Activated CD4-positive, alpha-beta T cell treated with anti-CD3 and anti-CD28 coated beads, Interleukin-2, amount 10 ng/mL, durations not matched to agents 24 days and 14 days (primary cell): ENCODE measurements around the gene MIEN1. TPM values are rescaled to one million over a fixed set of nuclear protein-coding genes. Genes with fewer than 3 reads are reported as not detected.
"Not testable (repeated sequence)": the region's sequence is repeated elsewhere in the genome, so short reads cannot be mapped to it uniquely, and the experiment has no call there.

Source experiments
- DNase-seq: peaks from one replicate; pipeline ENCODE4 v3.0.0; 2022
- H3K27ac Mint-ChIP-seq: one replicate; pipeline ENCODE4 v1.8.0; 2022; ENCODE audit warnings: mild to moderate bottlenecking, mixed read lengths
- H3K27me3 Mint-ChIP-seq: one replicate; pipeline ENCODE4 v1.8.0; 2022; ENCODE audit warnings: mixed read lengths
- H3K36me3 Mint-ChIP-seq: one replicate; pipeline ENCODE4 v1.8.0; 2022; ENCODE audit warnings: low read depth, mild to moderate bottlenecking, mixed read lengths
- H3K4me1 Mint-ChIP-seq: one replicate; pipeline ENCODE4 v1.8.0; 2021; ENCODE audit warnings: mixed read lengths
- H3K4me3 Mint-ChIP-seq: one replicate; pipeline ENCODE4 v1.8.0; 2022; ENCODE audit warnings: mild to moderate bottlenecking, moderate library complexity, mixed read lengths
- H3K9me3 Mint-ChIP-seq: one replicate; pipeline ENCODE4 v1.8.0; 2021; ENCODE audit warnings: mixed read lengths
- intact Hi-C: fragments of 100-400 bp; cut with micrococcal nuclease; formaldehyde crosslinking; loops from one replicate; pipeline ENCODE4 v1.15.1; 2023
- total RNA-seq: library from RNA; stranded (reverse); gene quantifications from 2 replicates; pipeline ENCODE4 v1.2.3, GENCODE V29; 2022

The MIEN1 gene
- total RNA-seq, 1 donor from 2014 or later, result 29.8 TPM

- Mint-ChIP-seq H3K36me3 (no peaks in the 10 kb centered on the region), H3K4me3 (peak overlapping the region; percentile 75), H3K9me3 (no peaks in the 10 kb centered on the region), H3K4me1 (peaks cover 36% of the 10 kb centered on the region), H3K27ac (peak overlapping the region; percentile 89), H3K27me3 (no peaks in the 10 kb centered on the region)
- intact Hi-C loops, result loop anchor here (5.0 to 10.0 kb wide), 2 partner anchors 65 to 172 kb away; partner anchors contain the start of genes LRRC3C, ORMDL3 and PGAP3
- DNase-seq, result no peak
These were observed 22.0 kb upstream of the MIEN1 start for GRCh38 chr17:39752241-39752881.

- no peaks in the 10 kb centered on the region for H3K27me3 Mint-ChIP-seq
- H3K9me3 Mint-ChIP-seq, result no peaks in the 10 kb centered on the region
- no peaks in the 10 kb centered on the region for H3K36me3 Mint-ChIP-seq
- H3K27ac Mint-ChIP-seq, result no peak overlapping the region
- intact Hi-C loops, result loop anchor here (5.0 to 10.0 kb wide), 2 partner anchors 64 to 173 kb away; partner anchors contain the start of genes LRRC3C, ORMDL3 and PGAP3
- no peak for DNase-seq
- peak overlapping the region; percentile 75 for H3K4me3 Mint-ChIP-seq
- peaks cover 29% of the 10 kb centered on the region for H3K4me1 Mint-ChIP-seq
These were observed 21.3 kb upstream of the MIEN1 start for GRCh38 chr17:39751637-39752036.

- Mint-ChIP-seq H3K4me1 (peaks cover 25% of the 10 kb centered on the region), H3K4me3 (no peak overlapping the region), H3K9me3 (no peaks in the 10 kb centered on the region), H3K27ac (no peak overlapping the region), H3K36me3 (no peaks in the 10 kb centered on the region), H3K27me3 (no peaks in the 10 kb centered on the region)
- intact Hi-C loops, result loop anchor here (5.0 to 10.0 kb wide), 2 partner anchors 64 to 174 kb away; partner anchors contain the start of genes LRRC3C, ORMDL3 and PGAP3
- no peak for DNase-seq
These were observed 20.7 kb upstream of the MIEN1 start for GRCh38 chr17:39751016-39751543.

GRCh38 chr17:39750131-39751015 is 20.0 kb upstream of the MIEN1 start:
- no peaks in the 10 kb centered on the region for H3K9me3 Mint-ChIP-seq
- peaks cover 18% of the 10 kb centered on the region for H3K4me1 Mint-ChIP-seq
- no peaks in the 10 kb centered on the region for H3K27me3 Mint-ChIP-seq
- intact Hi-C loops, result loop anchor here (5.0 to 10.0 kb wide), 2 partner anchors 63 to 174 kb away; partner anchors contain the start of genes LRRC3C, ORMDL3 and PGAP3
- H3K4me3 Mint-ChIP-seq, result no peak overlapping the region
- no peaks in the 10 kb centered on the region for H3K36me3 Mint-ChIP-seq
- DNase-seq, result no peak
- H3K27ac Mint-ChIP-seq, result no peak overlapping the region

- H3K27ac Mint-ChIP-seq, H3K36me3 Mint-ChIP-seq, H3K27me3 Mint-ChIP-seq, DNase-seq, intact Hi-C loops, H3K9me3 Mint-ChIP-seq, H3K4me3 Mint-ChIP-seq: not testable (repeated sequence)
- H3K4me1 Mint-ChIP-seq, result peaks cover 12% of the 10 kb centered on the region
These were observed 18.2 kb upstream of the MIEN1 start for GRCh38 chr17:39748444-39749034.

GRCh38 chr17:39747745-39748144 is 17.4 kb upstream of the MIEN1 start:
- no peak for DNase-seq
- no peak overlapping the region for H3K27ac Mint-ChIP-seq
- H3K4me1 Mint-ChIP-seq, result peaks cover 5% of the 10 kb centered on the region
- H3K36me3 Mint-ChIP-seq, result no peaks in the 10 kb centered on the region
- H3K27me3 Mint-ChIP-seq, result no peaks in the 10 kb centered on the region
- no peaks in the 10 kb centered on the region for H3K9me3 Mint-ChIP-seq
- intact Hi-C loops, result no loop called here
- no peak overlapping the region for H3K4me3 Mint-ChIP-seq

- H3K4me3 Mint-ChIP-seq, result no peak overlapping the region
- no peaks in the 10 kb centered on the region for H3K4me1 Mint-ChIP-seq
- no peak overlapping the region for H3K27ac Mint-ChIP-seq
These were observed 15.8 kb upstream of the MIEN1 start for GRCh38 chr17:39746145-39746461.

GRCh38 chr17:39745335-39746144 is 15.2 kb upstream of the MIEN1 start:
- intact Hi-C loops, result no loop called here
- no peak for DNase-seq
- Mint-ChIP-seq H3K4me1 (peaks cover 1% of the 10 kb centered on the region), H3K36me3 (no peaks in the 10 kb centered on the region), H3K4me3 (no peak overlapping the region), H3K9me3 (no peaks in the 10 kb centered on the region), H3K27me3 (no peaks in the 10 kb centered on the region), H3K27ac (no peak overlapping the region)

More at GRCh38 chr17:39746145-39746461, 15.8 kb upstream of the MIEN1 start:
- Mint-ChIP-seq H3K27me3 (no peaks in the 10 kb centered on the region), H3K36me3 (no peaks in the 10 kb centered on the region), H3K9me3 (no peaks in the 10 kb centered on the region)
- no peak for DNase-seq
- intact Hi-C loops, result no loop called here

GRCh38 chr17:39744836-39745215 is 14.5 kb upstream of the MIEN1 start:
- no peaks in the 10 kb centered on the region for H3K27me3 Mint-ChIP-seq
- no peaks in the 10 kb centered on the region for H3K9me3 Mint-ChIP-seq
- intact Hi-C loops, result loop anchor here (5.0 kb wide), 1 partner anchor 53 kb away; no protein-coding TSS in a partner anchor
- peaks cover 8% of the 10 kb centered on the region for H3K4me1 Mint-ChIP-seq
- H3K36me3 Mint-ChIP-seq, result no peaks in the 10 kb centered on the region
- no peak overlapping the region for H3K4me3 Mint-ChIP-seq
- no peak for DNase-seq
- H3K27ac Mint-ChIP-seq, result no peak overlapping the region

GRCh38 chr17:39744075-39744835 is 13.9 kb upstream of the MIEN1 start:
- Mint-ChIP-seq H3K4me1 (peaks cover 10% of the 10 kb centered on the region), H3K9me3 (no peaks in the 10 kb centered on the region), H3K36me3 (no peaks in the 10 kb centered on the region), H3K27me3 (no peaks in the 10 kb centered on the region), H3K27ac (no peak overlapping the region), H3K4me3 (no peak overlapping the region)
- intact Hi-C loops, result loop anchor here (5.0 kb wide), 1 partner anchor 52 kb away; no protein-coding TSS in a partner anchor
- no peak for DNase-seq

- DNase-seq, result no peak
- intact Hi-C loops, result loop anchor here (5.0 kb wide), 1 partner anchor 51 kb away; no protein-coding TSS in a partner anchor
- H3K27me3 Mint-ChIP-seq, result peaks cover 3% of the 10 kb centered on the region
- H3K9me3 Mint-ChIP-seq, result no peaks in the 10 kb centered on the region
- peaks cover 17% of the 10 kb centered on the region for H3K4me1 Mint-ChIP-seq
- H3K4me3 Mint-ChIP-seq, result no peak overlapping the region
- no peaks in the 10 kb centered on the region for H3K36me3 Mint-ChIP-seq
- no peak overlapping the region for H3K27ac Mint-ChIP-seq
These were observed 12.6 kb upstream of the MIEN1 start for GRCh38 chr17:39742856-39743436.

- H3K27ac Mint-ChIP-seq, result no peak overlapping the region
- peaks cover 17% of the 10 kb centered on the region for H3K4me1 Mint-ChIP-seq
- peaks cover 6% of the 10 kb centered on the region for H3K27me3 Mint-ChIP-seq
- no peak for DNase-seq
- intact Hi-C loops, result loop anchor here (5.0 kb wide), 1 partner anchor 50 kb away; no protein-coding TSS in a partner anchor
- no peaks in the 10 kb centered on the region for H3K9me3 Mint-ChIP-seq
- no peaks in the 10 kb centered on the region for H3K36me3 Mint-ChIP-seq
- no peak overlapping the region for H3K4me3 Mint-ChIP-seq
These were observed 12.0 kb upstream of the MIEN1 start for GRCh38 chr17:39742126-39742855.
